ENCODE results near the gene SNRPA. TPM values are rescaled to one million over a fixed set of nuclear protein-coding genes. Genes with fewer than 3 reads are reported as not detected.

Gene SNRPA
- total and polyA plus RNA-seq, 2 of the 13 experiments (the other 11 are each of a cell fraction or from before 2014, with no cell fraction given): 59.6 to 162 TPM

GRCh38 chr19:40718774-40719391 lies 32.1 kb upstream of the SNRPA start (continued):
- TF ChIP-seq SIX4 (CRISPR knock-in tag; IDR thresholded peaks at IDR 0.05) (peak; percentile 91), IKZF4 (CRISPR knock-in tag; IDR thresholded peaks at IDR 0.05; ENCODE audit: borderline replicate concordance, low read depth, not compliant biosample characterization) (no peak), CC2D1A (CRISPR knock-in tag; IDR thresholded peaks at IDR 0.05) (no peak), SNRNP70 (IDR thresholded peaks at IDR 0.05; ENCODE audit: low read depth, low read length) (no peak), GMEB1 (CRISPR knock-in tag; IDR thresholded peaks at IDR 0.05; ENCODE audit: borderline replicate concordance) (no peak; the same call in 1 of the 2 replicates), FOXM1 (CRISPR knock-in tag; IDR thresholded peaks at IDR 0.05) (no peak), ELF4 (CRISPR knock-in tag; IDR thresholded peaks at IDR 0.05; ENCODE audit: borderline replicate concordance) (no peak), E2F1 (CRISPR knock-in tag; IDR thresholded peaks at IDR 0.05) (no peak), ZNF891 (CRISPR knock-in tag; IDR thresholded peaks at IDR 0.05) (no peak), ZFP62 (CRISPR knock-in tag; IDR thresholded peaks at IDR 0.05) (no peak), ZKSCAN1 (IDR thresholded peaks at IDR 0.05; ENCODE audit: low read length) (no peak), TEF (CRISPR knock-in tag; IDR thresholded peaks at IDR 0.05) (no peak), SMARCC2 (IDR thresholded peaks at IDR 0.05) (no peak), ELK4 (CRISPR knock-in tag; IDR thresholded peaks at IDR 0.05; ENCODE audit: borderline replicate concordance) (no peak), SETDB1 (CRISPR knock-in tag; IDR thresholded peaks at IDR 0.05; ENCODE audit: borderline replicate concordance) (no peak), STAT5B (CRISPR knock-in tag; IDR thresholded peaks at IDR 0.05) (no peak), ZNF24 (IDR thresholded peaks at IDR 0.05) (no peak), AFF4 (CRISPR knock-in tag; IDR thresholded peaks at IDR 0.05) (no peak), ZNF652 (CRISPR knock-in tag; IDR thresholded peaks at IDR 0.05; ENCODE audit: borderline replicate concordance, low read depth) (no peak; the same call in 1 of the 2 replicates), ZNF569 (CRISPR knock-in tag; IDR thresholded peaks at IDR 0.05; ENCODE audit: borderline replicate concordance) (no peak), HNRNPLL (IDR thresholded peaks at IDR 0.05; ENCODE audit: low read depth, low read length, poor library complexity, severe bottlenecking) (no peak), POGZ (CRISPR knock-in tag; IDR thresholded peaks at IDR 0.05) (peak; percentile 40; the same call in 1 of the 2 replicates), SALL1 (CRISPR knock-in tag; IDR thresholded peaks at IDR 0.05) (peak; percentile 77)

Measured in HepG2 (cell line).